ENCODE results near the gene BGN. TPM values are rescaled to one million over a fixed set of nuclear protein-coding genes. Genes with fewer than 3 reads are reported as not detected.

The BGN gene
- total RNA-seq, 3 donors from 2014 or later: 9.7 to 21.3 (median 11.0) TPM

DNA sequence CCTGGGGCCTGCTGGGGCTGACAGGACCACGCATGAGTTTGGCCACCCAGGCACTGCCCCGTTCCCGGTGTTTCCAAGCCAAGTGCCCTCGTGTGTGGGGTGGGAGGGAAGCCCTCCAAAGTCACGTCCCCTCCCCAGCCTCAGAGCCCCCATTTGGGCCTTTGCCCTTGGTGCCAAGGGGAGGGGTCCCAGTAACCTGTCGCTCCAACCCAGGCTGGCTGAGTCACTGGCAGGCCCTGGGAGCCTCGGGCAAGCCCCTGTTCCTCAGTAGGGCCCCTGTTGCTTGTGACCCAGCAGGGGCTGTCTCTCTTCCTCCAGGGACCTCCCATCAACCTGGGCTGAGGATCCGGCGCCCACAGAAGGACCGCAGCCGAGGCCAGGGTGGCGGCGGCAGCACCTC, 13.7 kb upstream of the BGN start:
- Histone ChIP-seq H3K4me3 (no peak overlapping the region), H3K27ac (no peak overlapping the region), H3K9me3 (peaks cover 0 to 5% of the 10 kb centered on the region in 2 donors), H3K4me1 (no peaks in the 10 kb centered on the region), H3K27me3 (peaks cover 0 to 83% of the 10 kb centered on the region in 2 donors), H3K36me3 (no peaks in the 10 kb centered on the region)
- no peak for DNase-seq (ENCODE audit: low spot score in 2 of 2)
- intact Hi-C loops (cut with DNase I; ENCODE audit: low total_unique reads): no loop called here
- no peak for TF ChIP-seq POLR2A (IDR thresholded peaks at IDR 0.05)
- TF ChIP-seq, protein P1, sequence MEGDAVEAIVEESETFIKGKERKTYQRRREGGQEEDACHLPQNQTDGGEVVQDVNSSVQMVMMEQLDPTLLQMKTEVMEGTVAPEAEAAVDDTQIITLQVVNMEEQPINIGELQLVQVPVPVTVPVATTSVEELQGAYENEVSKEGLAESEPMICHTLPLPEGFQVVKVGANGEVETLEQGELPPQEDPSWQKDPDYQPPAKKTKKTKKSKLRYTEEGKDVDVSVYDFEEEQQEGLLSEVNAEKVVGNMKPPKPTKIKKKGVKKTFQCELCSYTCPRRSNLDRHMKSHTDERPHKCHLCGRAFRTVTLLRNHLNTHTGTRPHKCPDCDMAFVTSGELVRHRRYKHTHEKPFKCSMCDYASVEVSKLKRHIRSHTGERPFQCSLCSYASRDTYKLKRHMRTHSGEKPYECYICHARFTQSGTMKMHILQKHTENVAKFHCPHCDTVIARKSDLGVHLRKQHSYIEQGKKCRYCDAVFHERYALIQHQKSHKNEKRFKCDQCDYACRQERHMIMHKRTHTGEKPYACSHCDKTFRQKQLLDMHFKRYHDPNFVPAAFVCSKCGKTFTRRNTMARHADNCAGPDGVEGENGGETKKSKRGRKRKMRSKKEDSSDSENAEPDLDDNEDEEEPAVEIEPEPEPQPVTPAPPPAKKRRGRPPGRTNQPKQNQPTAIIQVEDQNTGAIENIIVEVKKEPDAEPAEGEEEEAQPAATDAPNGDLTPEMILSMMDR (IDR thresholded peaks at IDR 0.05): no peak
- TF ChIP-seq POLR2AphosphoS5 (IDR thresholded peaks at IDR 0.05): no peak

DNA sequence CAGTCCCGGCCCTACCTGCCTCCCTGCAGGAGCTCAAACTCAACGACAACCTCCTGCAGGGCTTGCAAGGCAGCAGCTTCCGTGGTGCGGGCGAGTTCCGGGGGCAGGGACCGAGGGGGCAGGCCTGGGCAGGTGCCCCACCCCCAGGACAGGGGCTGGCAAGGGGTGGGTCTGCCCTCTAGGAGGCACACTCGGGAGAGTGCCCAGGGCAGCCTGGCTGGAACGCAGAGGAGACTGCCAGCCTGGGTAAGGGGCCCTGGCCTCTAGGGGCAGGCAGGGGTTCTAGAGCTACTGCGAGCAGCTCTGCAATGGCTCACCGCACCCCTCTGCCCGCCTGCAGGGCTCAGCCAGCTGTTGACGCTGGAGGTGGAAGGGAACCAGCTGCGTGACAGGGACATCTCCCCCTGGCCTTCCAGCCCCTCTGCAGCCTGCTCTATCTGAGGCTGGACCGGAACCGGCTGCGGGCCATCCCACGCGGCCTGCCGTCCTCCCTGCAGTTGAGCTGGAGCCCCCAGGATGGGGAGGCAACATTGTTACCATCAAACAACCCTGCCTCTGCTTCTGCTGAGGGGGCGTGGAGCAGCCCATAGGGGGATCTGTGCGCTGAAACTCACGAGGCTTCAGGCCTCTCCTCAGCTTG, 12.3 kb upstream of the BGN start:
- Histone ChIP-seq H3K27me3 (peaks cover 0 to 73% of the 10 kb centered on the region in 2 donors), H3K36me3 (no peaks in the 10 kb centered on the region), H3K4me3 (no peak overlapping the region), H3K4me1 (no peaks in the 10 kb centered on the region), H3K27ac (no peak overlapping the region), H3K9me3 (peaks cover 0 to 5% of the 10 kb centered on the region in 2 donors)
- intact Hi-C loops (cut with DNase I; ENCODE audit: low total_unique reads): no loop called here
- TF ChIP-seq POLR2AphosphoS5 (IDR thresholded peaks at IDR 0.05) (no peak), POLR2A (IDR thresholded peaks at IDR 0.05) (no peak)
- DNase-seq (ENCODE audit: low spot score in 2 of 2): no peak

DNA sequence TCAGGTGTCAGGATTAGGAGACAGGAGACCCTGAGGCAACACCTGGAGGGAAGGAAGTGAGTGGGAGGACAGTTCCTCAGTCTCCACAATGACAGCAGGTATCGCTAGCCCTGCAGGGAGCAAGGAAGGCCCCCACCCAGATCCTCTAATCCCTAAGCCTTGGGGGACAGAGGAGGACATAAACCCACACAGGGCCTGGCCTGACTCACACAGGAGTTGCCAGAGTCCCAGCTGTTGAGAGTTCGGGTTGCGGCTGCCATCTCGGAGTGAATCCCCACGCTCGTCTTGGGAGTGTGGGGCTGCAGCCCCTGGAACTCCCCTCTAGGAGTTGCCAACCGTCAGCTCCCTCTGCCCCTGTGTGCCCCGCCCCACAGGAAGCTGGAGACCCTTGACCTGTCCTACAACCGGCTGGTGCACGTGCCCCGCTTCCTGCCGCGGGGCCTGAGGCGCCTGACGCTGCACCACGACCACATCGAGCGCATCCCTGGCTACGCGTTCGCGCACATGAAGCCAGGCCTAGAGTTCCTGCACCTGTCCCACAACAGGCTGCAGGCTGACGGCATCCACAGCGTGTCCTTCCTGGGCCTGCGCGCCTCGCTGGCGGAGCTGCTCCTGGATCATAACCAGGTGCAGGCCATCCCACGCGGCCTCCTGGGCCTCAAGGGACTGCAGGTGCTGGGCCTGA, 9.2 kb upstream of the BGN start:
- TF ChIP-seq POLR2A (IDR thresholded peaks at IDR 0.05) (no peak), POLR2AphosphoS5 (IDR thresholded peaks at IDR 0.05) (no peak)
- TF ChIP-seq, protein P1 (IDR thresholded peaks at IDR 0.05): no peak
- no peak for DNase-seq (ENCODE audit: low spot score in 2 of 2)
- Histone ChIP-seq H3K36me3 (no peaks in the 10 kb centered on the region), H3K4me3 (no peak overlapping the region), H3K4me1 (no peaks in the 10 kb centered on the region), H3K27me3 (peaks cover 0 to 52% of the 10 kb centered on the region in 2 donors), H3K27ac (no peak overlapping the region), H3K9me3 (peaks cover 0 to 5% of the 10 kb centered on the region in 2 donors)
- intact Hi-C loops (cut with DNase I; ENCODE audit: low total_unique reads): no loop called here

DNA sequence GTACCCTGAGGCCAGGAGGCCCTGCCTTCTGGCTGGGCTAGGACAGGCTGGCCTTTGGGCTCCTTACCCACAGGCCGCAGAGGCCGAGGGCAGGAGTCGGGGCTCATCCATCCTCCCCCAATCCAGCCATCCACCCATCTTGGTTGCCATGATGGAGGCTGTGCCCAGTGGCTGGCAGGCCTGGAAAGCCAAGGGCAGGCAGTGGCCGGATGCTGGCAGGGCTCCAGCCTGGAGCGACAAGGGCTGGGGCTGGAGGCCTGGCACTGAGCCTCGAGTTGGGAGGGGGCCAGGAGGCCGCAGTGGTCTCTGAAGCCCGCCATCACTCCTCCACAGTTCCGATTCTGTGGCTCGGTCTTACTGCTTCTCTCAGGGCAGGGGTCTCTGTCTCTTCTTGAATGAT, 8.6 kb upstream of the BGN start:
- H3K27me3 ChIP-seq: peaks cover 0 to 52% of the 10 kb centered on the region in 2 donors
- H3K9me3 ChIP-seq: peaks cover 0 to 5% of the 10 kb centered on the region in 2 donors
- no peaks in the 10 kb centered on the region for H3K36me3 ChIP-seq
- DNase-seq (ENCODE audit: low spot score in 2 of 2): no peak
- intact Hi-C loops (cut with DNase I; ENCODE audit: low total_unique reads): no loop called here
- TF ChIP-seq POLR2AphosphoS5 (IDR thresholded peaks at IDR 0.05): no peak
- TF ChIP-seq, protein P1 (IDR thresholded peaks at IDR 0.05): no peak
- TF ChIP-seq POLR2A (IDR thresholded peaks at IDR 0.05): no peak
- no peak overlapping the region for H3K27ac ChIP-seq
- no peaks in the 10 kb centered on the region for H3K4me1 ChIP-seq
- no peak overlapping the region for H3K4me3 ChIP-seq

DNA sequence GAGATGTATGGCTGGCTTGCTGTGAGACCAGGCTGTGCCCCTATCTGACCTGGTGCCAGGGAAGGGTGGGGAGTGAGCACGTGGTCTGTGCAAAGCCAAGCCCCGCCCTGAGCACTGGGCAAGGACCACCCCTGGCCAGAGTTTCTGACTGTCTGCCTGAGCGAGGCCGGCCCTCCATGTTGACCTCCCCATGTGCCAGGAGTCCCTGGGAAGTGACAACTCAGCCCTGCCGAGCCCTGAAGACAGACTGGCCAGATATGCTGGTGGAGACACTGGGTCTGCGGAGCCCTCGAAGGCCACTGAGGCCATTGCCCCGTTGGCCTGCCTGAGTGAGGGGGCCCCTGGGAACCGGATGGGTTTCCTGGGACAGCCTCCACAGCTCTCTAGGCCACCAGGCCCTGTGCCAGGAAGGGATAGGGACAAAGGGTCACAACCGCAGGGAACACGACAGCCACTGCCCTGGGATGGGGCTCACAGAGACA, 7.1 kb upstream of the BGN start:
- H3K4me1 ChIP-seq: no peaks in the 10 kb centered on the region
- intact Hi-C loops (cut with DNase I; ENCODE audit: low total_unique reads): no loop called here
- peaks cover 0 to 5% of the 10 kb centered on the region in 2 donors for H3K9me3 ChIP-seq
- DNase-seq (ENCODE audit: low spot score in 2 of 2): no peak
- TF ChIP-seq, protein P1 (IDR thresholded peaks at IDR 0.05): no peak
- no peak for TF ChIP-seq POLR2A (IDR thresholded peaks at IDR 0.05)
- TF ChIP-seq POLR2AphosphoS5 (IDR thresholded peaks at IDR 0.05): no peak
- no peaks in the 10 kb centered on the region for H3K36me3 ChIP-seq
- H3K27ac ChIP-seq: peak overlapping the region in 1 of 2 donors; percentile 52
- peaks cover 0 to 50% of the 10 kb centered on the region in 2 donors for H3K27me3 ChIP-seq
- no peak overlapping the region for H3K4me3 ChIP-seq
